ENCODE data around the gene CD1E.
"Not testable (repeated sequence)": the region's sequence is repeated elsewhere in the genome, so short reads cannot be mapped to it uniquely, and the experiment has no call there.

The CD1E gene

DNA sequence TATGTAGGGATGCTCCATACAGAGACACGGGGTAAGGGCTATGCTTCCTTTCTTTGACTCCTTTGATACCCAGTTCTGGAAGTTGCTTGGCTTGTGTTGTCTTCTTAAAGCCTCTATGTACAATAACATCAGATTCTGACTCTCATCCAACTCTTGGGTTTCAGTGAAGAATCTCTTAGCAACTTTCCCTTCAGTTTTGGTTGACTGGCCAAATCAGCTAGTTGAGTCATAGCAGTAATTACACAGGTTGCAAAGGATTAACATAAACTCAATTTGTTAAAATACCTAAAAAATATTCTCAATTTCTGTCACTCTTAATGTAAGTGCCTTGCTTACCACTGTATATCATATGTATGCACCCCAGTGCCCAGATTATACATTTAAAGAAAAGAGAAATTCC lies 9.2 kb downstream of the CD1E start:
- no peak overlapping the region for H3K9ac ChIP-seq (ENCODE audit: low read depth, low read length)
- no peaks in the 10 kb centered on the region for H3K36me3 ChIP-seq (ENCODE audit: insufficient read depth, low read length)
- no peaks in the 10 kb centered on the region for H3K4me1 ChIP-seq (ENCODE audit: control insufficient read depth, insufficient read depth, low read length)
- H3K4me3 ChIP-seq (ENCODE audit: low read length), result no peak overlapping the region
- H3K27me3 ChIP-seq (ENCODE audit: control insufficient read depth, insufficient read depth, low read length), result no peaks in the 10 kb centered on the region
- no peak overlapping the region for H3K4me2 ChIP-seq (ENCODE audit: low read length)
- no peaks in the 10 kb centered on the region for H3K9me3 ChIP-seq (replicated peaks; ENCODE audit: low read length)

- no peak overlapping the region for H3K4me3 ChIP-seq (ENCODE audit: low read length)
- H3K4me1 ChIP-seq (ENCODE audit: control insufficient read depth, insufficient read depth, low read length), result no peaks in the 10 kb centered on the region
- H3K27me3 ChIP-seq (ENCODE audit: control insufficient read depth, insufficient read depth, low read length), result no peaks in the 10 kb centered on the region
- H3K9me3 ChIP-seq (replicated peaks; ENCODE audit: low read length), result no peaks in the 10 kb centered on the region
- no peak overlapping the region for H3K9ac ChIP-seq (ENCODE audit: low read depth, low read length)
- H3K36me3 ChIP-seq (ENCODE audit: insufficient read depth, low read length), result no peaks in the 10 kb centered on the region
- H3K4me2 ChIP-seq (ENCODE audit: low read length), result no peak overlapping the region
Measured at GRCh38 chr1:158366783-158367182, 13.1 kb downstream of the CD1E start.

GRCh38 chr1:158371188-158371953 lies 17.7 kb downstream of the CD1E start:
- Histone ChIP-seq H3K4me2 (ENCODE audit: low read length) (no peak overlapping the region), H3K9ac (ENCODE audit: low read depth, low read length) (no peak overlapping the region), H3K4me1 (ENCODE audit: control insufficient read depth, insufficient read depth, low read length) (no peaks in the 10 kb centered on the region), H3K27me3 (ENCODE audit: control insufficient read depth, insufficient read depth, low read length) (no peaks in the 10 kb centered on the region), H3K9me3 (replicated peaks; ENCODE audit: low read length) (no peaks in the 10 kb centered on the region), H3K36me3 (ENCODE audit: insufficient read depth, low read length) (no peaks in the 10 kb centered on the region), H3K4me3 (ENCODE audit: low read length) (no peak overlapping the region)

GRCh38 chr1:158374101-158374500 lies 20.4 kb downstream of the CD1E start:
- not testable (repeated sequence) for H3K36me3 ChIP-seq (ENCODE audit: insufficient read depth, low read length); H3K9me3 ChIP-seq (replicated peaks; ENCODE audit: low read length); H3K4me2 ChIP-seq (ENCODE audit: low read length); H3K4me1 ChIP-seq (ENCODE audit: control insufficient read depth, insufficient read depth, low read length); H3K4me3 ChIP-seq (ENCODE audit: low read length); H3K9ac ChIP-seq (ENCODE audit: low read depth, low read length); H3K27me3 ChIP-seq (ENCODE audit: control insufficient read depth, insufficient read depth, low read length)

- no peaks in the 10 kb centered on the region for H3K9me3 ChIP-seq (replicated peaks; ENCODE audit: low read length)
- no peaks in the 10 kb centered on the region for H3K4me1 ChIP-seq (ENCODE audit: control insufficient read depth, insufficient read depth, low read length)
- no peak overlapping the region for H3K4me2 ChIP-seq (ENCODE audit: low read length)
- no peak overlapping the region for H3K9ac ChIP-seq (ENCODE audit: low read depth, low read length)
- no peaks in the 10 kb centered on the region for H3K27me3 ChIP-seq (ENCODE audit: control insufficient read depth, insufficient read depth, low read length)
- no peaks in the 10 kb centered on the region for H3K36me3 ChIP-seq (ENCODE audit: insufficient read depth, low read length)
- no peak overlapping the region for H3K4me3 ChIP-seq (ENCODE audit: low read length)
Measured at GRCh38 chr1:158374860-158375259, 21.2 kb downstream of the CD1E start.

GRCh38 chr1:158390331-158390730 lies 36.6 kb downstream of the CD1E start:
- Histone ChIP-seq H3K4me3 (ENCODE audit: low read length) (no peak overlapping the region), H3K27me3 (ENCODE audit: control insufficient read depth, insufficient read depth, low read length) (no peaks in the 10 kb centered on the region), H3K36me3 (ENCODE audit: insufficient read depth, low read length) (no peaks in the 10 kb centered on the region), H3K9ac (ENCODE audit: low read depth, low read length) (no peak overlapping the region), H3K4me1 (ENCODE audit: control insufficient read depth, insufficient read depth, low read length) (no peaks in the 10 kb centered on the region), H3K4me2 (ENCODE audit: low read length) (no peak overlapping the region), H3K9me3 (replicated peaks; ENCODE audit: low read length) (no peaks in the 10 kb centered on the region)

GRCh38 chr1:158391099-158391498 lies 37.4 kb downstream of the CD1E start:
- no peaks in the 10 kb centered on the region for H3K4me1 ChIP-seq (ENCODE audit: control insufficient read depth, insufficient read depth, low read length)
- H3K4me3 ChIP-seq (ENCODE audit: low read length), result no peak overlapping the region
- H3K4me2 ChIP-seq (ENCODE audit: low read length), result no peak overlapping the region
- no peak overlapping the region for H3K9ac ChIP-seq (ENCODE audit: low read depth, low read length)
- H3K36me3 ChIP-seq (ENCODE audit: insufficient read depth, low read length), result no peaks in the 10 kb centered on the region
- no peaks in the 10 kb centered on the region for H3K9me3 ChIP-seq (replicated peaks; ENCODE audit: low read length)
- no peaks in the 10 kb centered on the region for H3K27me3 ChIP-seq (ENCODE audit: control insufficient read depth, insufficient read depth, low read length)

DNA sequence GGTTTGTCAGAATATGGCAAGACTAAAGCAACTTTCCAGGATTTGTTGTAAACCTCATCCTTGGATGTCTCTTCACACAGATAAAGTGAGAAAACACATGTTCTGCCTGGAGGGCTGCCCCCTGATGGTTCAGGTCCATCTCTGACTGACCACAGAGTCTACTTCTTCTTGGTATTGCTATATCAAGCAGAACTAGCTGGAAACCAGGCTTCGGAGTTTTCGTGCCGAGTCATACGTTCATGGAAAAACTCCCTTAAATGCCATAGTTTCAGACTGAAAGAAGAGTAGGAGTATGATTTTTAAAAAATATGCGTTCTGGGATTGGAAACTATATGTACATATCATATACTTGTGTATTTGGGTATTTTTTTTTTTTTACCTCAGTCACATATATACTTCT lies 39.8 kb downstream of the CD1E start:
- no peaks in the 10 kb centered on the region for H3K4me1 ChIP-seq (ENCODE audit: control insufficient read depth, insufficient read depth, low read length)
- no peak overlapping the region for H3K4me2 ChIP-seq (ENCODE audit: low read length)
- no peaks in the 10 kb centered on the region for H3K9me3 ChIP-seq (replicated peaks; ENCODE audit: low read length)
- H3K27me3 ChIP-seq (ENCODE audit: control insufficient read depth, insufficient read depth, low read length), result no peaks in the 10 kb centered on the region
- H3K9ac ChIP-seq (ENCODE audit: low read depth, low read length), result no peak overlapping the region
- H3K36me3 ChIP-seq (ENCODE audit: insufficient read depth, low read length), result no peaks in the 10 kb centered on the region
- no peak overlapping the region for H3K4me3 ChIP-seq (ENCODE audit: low read length)

GRCh38 chr1:158396646-158397045 lies 43.0 kb downstream of the CD1E start:
- no peak overlapping the region for H3K9ac ChIP-seq (ENCODE audit: low read depth, low read length)
- no peaks in the 10 kb centered on the region for H3K4me1 ChIP-seq (ENCODE audit: control insufficient read depth, insufficient read depth, low read length)
- H3K9me3 ChIP-seq (replicated peaks; ENCODE audit: low read length), result no peaks in the 10 kb centered on the region
- no peak overlapping the region for H3K4me3 ChIP-seq (ENCODE audit: low read length)
- no peaks in the 10 kb centered on the region for H3K27me3 ChIP-seq (ENCODE audit: control insufficient read depth, insufficient read depth, low read length)
- H3K4me2 ChIP-seq (ENCODE audit: low read length), result no peak overlapping the region
- no peaks in the 10 kb centered on the region for H3K36me3 ChIP-seq (ENCODE audit: insufficient read depth, low read length)

- no peaks in the 10 kb centered on the region for H3K36me3 ChIP-seq (ENCODE audit: insufficient read depth, low read length)
- H3K4me3 ChIP-seq (ENCODE audit: low read length), result no peak within 1 kb of the TSS
- H3K9ac ChIP-seq (ENCODE audit: low read depth, low read length), result no peak within 1 kb of the TSS
- no peaks in the 10 kb centered on the region for H3K4me1 ChIP-seq (ENCODE audit: control insufficient read depth, insufficient read depth, low read length)
- H3K4me2 ChIP-seq (ENCODE audit: low read length), result no peak within 1 kb of the TSS
- H3K9me3 ChIP-seq (replicated peaks; ENCODE audit: low read length), result no peaks in the 10 kb centered on the region
- H3K27me3 ChIP-seq (ENCODE audit: control insufficient read depth, insufficient read depth, low read length), result no peaks in the 10 kb centered on the region
Measured at GRCh38 chr1:158398818-158399514, 45.3 kb downstream of the CD1E start, which contains the start of gene OR10T2. OR10T2 (minus strand) TSS chr1:158399466; CDS start chr1:158399466, 0 bp downstream.

DNA sequence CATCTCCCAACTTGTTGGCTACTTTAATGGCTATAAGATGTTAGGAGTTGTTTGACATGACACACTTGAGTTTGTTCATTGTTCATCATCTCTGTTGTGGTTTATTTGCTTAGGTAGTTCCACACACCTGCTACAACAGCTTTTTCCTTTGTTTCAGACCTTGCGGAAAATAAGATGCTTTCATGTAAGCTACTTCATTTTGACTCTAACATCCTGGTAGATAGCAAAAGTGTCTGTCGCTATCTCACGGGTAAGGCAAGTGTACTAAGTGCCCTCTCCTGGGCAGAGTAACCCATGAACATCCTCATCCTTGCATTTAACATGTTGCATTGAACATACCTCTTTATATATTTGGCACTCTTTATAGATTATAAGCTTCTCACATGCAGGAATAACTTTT lies 47.2 kb downstream of the CD1E start:
- Histone ChIP-seq H3K4me1 (ENCODE audit: control insufficient read depth, insufficient read depth, low read length) (no peaks in the 10 kb centered on the region), H3K27me3 (ENCODE audit: control insufficient read depth, insufficient read depth, low read length) (no peaks in the 10 kb centered on the region), H3K4me3 (ENCODE audit: low read length) (no peak overlapping the region), H3K9ac (ENCODE audit: low read depth, low read length) (no peak overlapping the region), H3K9me3 (replicated peaks; ENCODE audit: low read length) (no peaks in the 10 kb centered on the region), H3K4me2 (ENCODE audit: low read length) (no peak overlapping the region), H3K36me3 (ENCODE audit: insufficient read depth, low read length) (no peaks in the 10 kb centered on the region)

GRCh38 chr1:158407092-158407491 lies 53.4 kb downstream of the CD1E start:
- Histone ChIP-seq H3K9ac (ENCODE audit: low read depth, low read length) (no peak overlapping the region), H3K4me2 (ENCODE audit: low read length) (no peak overlapping the region), H3K4me3 (ENCODE audit: low read length) (no peak overlapping the region), H3K9me3 (replicated peaks; ENCODE audit: low read length) (no peaks in the 10 kb centered on the region), H3K27me3 (ENCODE audit: control insufficient read depth, insufficient read depth, low read length) (no peaks in the 10 kb centered on the region), H3K36me3 (ENCODE audit: insufficient read depth, low read length) (no peaks in the 10 kb centered on the region), H3K4me1 (ENCODE audit: control insufficient read depth, insufficient read depth, low read length) (no peaks in the 10 kb centered on the region)

All from skeletal muscle satellite cell (primary cell).